HG02840 (cell line): ENCODE results near the gene AGO3.

ENCODE experiments used
- ATAC-seq: cut with Tn5 transposase; IDR thresholded peaks from one replicate; pipeline ENCODE4 v1.9.1; 2021; ENCODE audit warnings: mild to moderate bottlenecking, moderate library complexity, moderate number of reproducible peaks; ENCODE audit not compliant: unreplicated experiment, low FRiP score

The AGO3 gene

DNA sequence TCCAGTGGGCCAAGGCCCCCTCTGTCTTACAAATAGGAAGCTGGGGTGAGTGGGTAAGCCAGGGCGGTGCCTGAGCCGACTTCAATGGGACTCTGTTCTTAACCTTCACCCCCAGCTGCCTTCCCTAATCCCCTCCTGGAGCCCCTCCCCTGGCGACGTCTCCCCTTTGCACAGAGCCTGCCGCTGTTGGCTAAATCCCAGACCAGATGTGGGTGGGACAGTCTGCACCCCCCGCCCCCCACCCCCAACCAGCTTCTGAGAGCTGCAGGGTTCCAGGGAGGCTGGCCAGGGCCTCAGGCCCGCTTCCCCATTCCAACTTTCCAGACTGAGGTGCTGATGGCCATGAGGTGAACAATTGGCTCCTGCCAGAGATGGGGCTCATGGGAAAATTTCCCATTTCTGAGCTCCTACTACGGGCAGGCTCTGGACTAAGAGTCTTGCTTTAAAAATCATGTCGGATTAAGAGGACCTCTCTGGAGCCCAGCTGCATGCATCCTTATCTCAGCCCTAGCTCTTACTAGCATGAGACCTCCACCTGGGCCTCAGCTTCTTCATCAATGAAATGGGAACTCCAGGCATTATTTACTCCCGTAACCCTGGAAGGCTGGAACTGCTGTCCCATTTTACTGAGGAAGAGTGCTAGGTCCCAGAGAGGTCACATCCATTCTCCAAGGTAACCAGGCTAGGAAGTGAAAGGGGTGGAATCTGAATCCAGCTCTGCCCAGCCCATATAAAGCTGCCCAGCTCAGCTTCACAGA is 187.7 kb downstream of the AGO3 start:
- no peak for ATAC-seq

GRCh38 chr1:36119456-36119855 is 188.6 kb downstream of the AGO3 start:
- ATAC-seq = no peak
